GM12878 (cell line): Measurements from ENCODE around the gene HERC2. TPM values are rescaled to one million over a fixed set of nuclear protein-coding genes. Genes with fewer than 3 reads are reported as not detected.

Source experiments
- ATAC-seq: fragments of 200-7000 bp; cut with Tn5 transposase; 3 replicates; pipeline ENCODE4 v1.9.1; 2020; ENCODE audit warnings: mild to moderate bottlenecking, moderate library complexity
- BruUV-seq: library from RNA; stranded (reverse); fragments of 400-500 nt; replicated peaks from 2 replicates; lab custom pipeline; 2021; lab: Mats Ljungman, UMichigan
- CTCF ChIA-PET: fragments of 300-600 bp; sonication (Branson Sonifier 250); formaldehyde crosslinking; extraction: SDS; loops from one replicate; lab custom pipeline; 2021; ENCODE audit warnings: inconsistent platforms; lab: Yijun Ruan, JAX
- POLR2A ChIA-PET: fragments of 350-600 bp; formaldehyde crosslinking; extraction: SDS; loops from one replicate; lab custom pipeline; 2021; ENCODE audit warnings: inconsistent platforms; lab: Charles Lee
- RAD21 ChIA-PET: fragments of 300-600 bp; sonication (Branson Sonifier 250); formaldehyde crosslinking; loops from one replicate; lab custom pipeline; 2023; ENCODE audit warnings: antibody characterized with exemption; ENCODE audit not compliant: unreplicated experiment; lab: Charles Lee
- SMC1A ChIA-PET: fragments of 300-600 bp; sonication (Branson Sonifier 250); formaldehyde crosslinking; loops from one replicate; lab custom pipeline; 2023; ENCODE audit not compliant: unreplicated experiment, uncharacterized antibody; lab: Charles Lee
- DNase-seq: peaks from one replicate; pipeline ENCODE4 v3.0.0-alpha.2; 2011; ENCODE audit warnings: low read depth, low spot score
- FAIRE-seq: peaks from 3 replicates; lab custom pipeline; 2011; peaks lifted over from hg19 to GRCh38; lab: Jason Lieb, UNC
- H2AFZ ChIP-seq: 2 replicates; pipeline ENCODE4 v1.6.0; 2011; ENCODE audit warnings: low read depth, low read length, control low read depth; ENCODE audit not compliant: control insufficient read depth
- H3K27ac ChIP-seq: 2 replicates; pipeline ENCODE4 v1.5.1; 2011; ENCODE audit warnings: control low read depth; ENCODE audit not compliant: control insufficient read depth, insufficient read depth
- H3K27me3 ChIP-seq, 2 experiments: replicated peaks in 1 of 2; 2 replicates each; pipeline versions ENCODE4 v1.6.0 to v1.6.1; 2011; ENCODE audit warnings: low read length in 1 of 2; ENCODE audit not compliant: control insufficient read depth in 2 of 2, insufficient read depth in 2 of 2
- H3K36me3 ChIP-seq, 2 experiments: 2 replicates each; pipeline ENCODE4 v1.5.1; 2011; ENCODE audit warnings: low read length in 1 of 2; ENCODE audit not compliant: control insufficient read depth in 2 of 2, insufficient read depth in 2 of 2
- H3K4me1 ChIP-seq: 2 replicates; pipeline ENCODE4 v1.6.1; 2011; ENCODE audit warnings: mild to moderate bottlenecking, low read length, moderate library complexity, mixed read lengths; ENCODE audit not compliant: control insufficient read depth, insufficient read depth
- H3K4me2 ChIP-seq: 2 replicates; pipeline ENCODE4 v1.6.0; 2011; ENCODE audit warnings: control low read depth; ENCODE audit not compliant: control insufficient read depth, insufficient read depth
- H3K4me3 ChIP-seq: fragments of 200-600 bp; sonication (generic); 2 replicates; pipeline ENCODE4 v1.5.1; 2016
- H3K79me2 ChIP-seq: 2 replicates; pipeline ENCODE4 v1.6.0; 2011; ENCODE audit warnings: low read length; ENCODE audit not compliant: control insufficient read depth, insufficient read depth
- H3K9ac ChIP-seq: 2 replicates; pipeline ENCODE4 v1.8.0; 2011; ENCODE audit warnings: low read length, control low read depth, mixed read lengths; ENCODE audit not compliant: control insufficient read depth, insufficient read depth
- H3K9me3 ChIP-seq: replicated peaks from 3 replicates; pipeline ENCODE4 v1.5.1; 2011; ENCODE audit warnings: mild to moderate bottlenecking, low read length; ENCODE audit not compliant: control insufficient read depth, insufficient read depth
- H4K20me1 ChIP-seq: 2 replicates; pipeline ENCODE4 v1.6.0; 2011; ENCODE audit not compliant: control insufficient read depth, insufficient read depth
- CREM ChIP-seq: IDR thresholded peaks from 2 replicates; pipeline ENCODE4 v1.6.1; 2014; ENCODE audit warnings: antibody characterized with exemption, low read depth
- MTA2 ChIP-seq: fragments of 450-650 bp; IDR thresholded peaks from 2 replicates; pipeline ENCODE4 v1.6.1; 2016; ENCODE audit warnings: low read depth, mild to moderate bottlenecking, moderate library complexity
- MYB ChIP-seq: fragments of 150-350 bp; IDR thresholded peaks from 2 replicates; pipeline ENCODE4 v1.6.1; 2014; ENCODE audit warnings: mild to moderate bottlenecking, low read depth, low read length, borderline replicate concordance
- NR2F1 ChIP-seq: fragments of 450-650 bp; conservative IDR thresholded peaks from 2 replicates; pipeline ENCODE4 v1.6.1; 2017; ENCODE audit warnings: mild to moderate bottlenecking
- POLR2A ChIP-seq: IDR thresholded peaks from 2 replicates; pipeline ENCODE4 v1.6.1; 2011; ENCODE audit warnings: low read depth, mild to moderate bottlenecking, low read length
- SP1 ChIP-seq: IDR thresholded peaks from one replicate; pipeline ENCODE4 v1.6.1; 2011; ENCODE audit warnings: low read depth, low read length
- SPI1 ChIP-seq: IDR thresholded peaks from 2 replicates; pipeline ENCODE4 v1.6.1; 2011; ENCODE audit warnings: low read depth, mild to moderate bottlenecking, low read length, moderate library complexity, borderline replicate concordance; ENCODE audit not compliant: insufficient read depth
- SREBF1 ChIP-seq: IDR thresholded peaks from 2 replicates; pipeline ENCODE4 v1.6.1; 2012; ENCODE audit warnings: mild to moderate bottlenecking, low read length
- SRF ChIP-seq, 2 experiments: IDR thresholded peaks; 2 replicates each; pipeline ENCODE4 v1.6.1; 2011; ENCODE audit warnings: low read depth in 2 of 2, low read length in 2 of 2, mild to moderate bottlenecking in 1 of 2, moderate library complexity in 1 of 2
- TCF7 ChIP-seq: IDR thresholded peaks from 2 replicates; pipeline ENCODE4 v1.6.1; 2014; ENCODE audit warnings: antibody characterized with exemption, borderline replicate concordance
- ZNF207 ChIP-seq: fragments of 450-650 bp; IDR thresholded peaks from 2 replicates; pipeline ENCODE4 v1.6.1; 2014; ENCODE audit warnings: antibody characterized with exemption, mild to moderate bottlenecking, borderline replicate concordance
- whole genome bisulfite sequencing: methylation state at CpG from one replicate; pipeline ENCODE4 v1.1.6; 2016; ENCODE audit warnings: low lambda C conversion rate; ENCODE audit not compliant: insufficient replicate concordance, insufficient coverage; ENCODE audit errors: missing lambda C conversion rate; 5-methylcytosine and 5-hydroxymethylcytosine counted together
- in situ Hi-C: fragments of 300-500 bp; cut with MboI; formaldehyde crosslinking; loops from 9 replicates; pipeline ENCODE4 v1.14.3; 2018; ENCODE audit warnings: mixed read lengths
- intact Hi-C: fragments of 100-400 bp; cut with micrococcal nuclease; formaldehyde crosslinking; loops from one replicate; pipeline ENCODE4 v1.14.2; 2022; ENCODE audit not compliant: unreplicated experiment
- polyA plus RNA-seq, 11 experiments: library from polyadenylated mRNA; depleted of rRNA in 4 of 11; unstranded in 6 of 11; stranded (reverse) in 5 of 11; fragments of >200 nt; fragmentation: Nextera tagmentation in 4 of 11; fragmentation: Illumina TruSeq in 1 of 11; extraction: Ambion mirVana in 4 of 11; extraction: Trizol in 1 of 11; gene quantifications; 1 replicate in 1 of 11; 2 replicates in 10 of 11; pipeline versions ENCODE4 v1.2.1 to v1.2.3, GENCODE V29; 2011 to 2016; ENCODE audit warnings: inconsistent platforms in 2 of 11, missing spikeins in 2 of 11, low read depth in 1 of 11
- total RNA-seq, 4 experiments: library from RNA; depleted of rRNA in 3 of 4; stranded (reverse); fragments of >200 nt in 3 of 4; fragmentation: Illumina TruSeq in 1 of 4; extraction: Trizol in 1 of 4; gene quantifications; 2 replicates each; pipeline versions ENCODE4 v1.2.1 to v1.2.3, GENCODE V29; 2013 to 2021
- TF ChIP-seq, protein P1 (sequence below): fragments of 150-350 bp; IDR thresholded peaks from 2 replicates; pipeline ENCODE4 v1.6.1; 2014; ENCODE audit warnings: mild to moderate bottlenecking, low read depth, low read length
- TF ChIP-seq, protein P2 (sequence below): IDR thresholded peaks from 2 replicates; pipeline ENCODE4 v1.6.1; 2011; ENCODE audit warnings: low read depth, low read length, improper control_type of control experiment, borderline replicate concordance

The HERC2 gene
- total and polyA plus RNA-seq, 10 of the 15 experiments (the other 5 are each of a cell fraction or from before 2014, with no cell fraction given) = 6.1 to 39.0 (median 24.0) TPM

DNA sequence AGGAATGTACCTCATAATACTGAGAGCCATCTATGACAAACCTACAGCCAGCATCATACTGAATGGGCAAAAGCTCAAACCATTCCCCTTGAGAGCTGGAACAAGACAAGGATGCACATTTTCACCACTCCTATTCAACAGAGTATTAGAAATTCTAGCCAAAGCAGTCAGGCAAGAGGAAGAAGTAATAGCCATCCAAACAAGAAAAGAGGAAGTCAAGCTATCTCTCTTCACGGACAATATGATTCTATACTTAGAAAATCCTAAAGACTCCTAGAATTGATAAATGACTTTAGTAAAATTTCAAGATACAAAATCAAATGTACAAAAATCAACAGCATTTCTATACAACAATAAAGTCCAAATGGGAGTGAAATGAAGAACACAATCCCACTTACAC, 253.0 kb downstream of the HERC2 start:
- POLR2A ChIA-PET = no interaction called here
- SMC1A ChIA-PET = no interaction called here
- no TSS peak for BruUV-seq
- CTCF ChIA-PET = no interaction called here
- in situ Hi-C loops (no loop called here), intact Hi-C loops (no loop called here)
- no peaks in the 10 kb centered on the region for H4K20me1 ChIP-seq
- H3K4me1 ChIP-seq = no peaks in the 10 kb centered on the region
- RAD21 ChIA-PET = no interaction called here
- no peak overlapping the region for H3K9ac ChIP-seq
- no peaks in the 10 kb centered on the region for H3K27me3 ChIP-seq
- no peaks in the 10 kb centered on the region for H3K36me3 ChIP-seq
- DNase-seq = no peak
- H3K4me3 ChIP-seq = no peak overlapping the region
- no peak overlapping the region for H3K27ac ChIP-seq
- TF ChIP-seq MTA2 = no peak
- TF ChIP-seq POLR2A = no peak
- TF ChIP-seq, protein P1, sequence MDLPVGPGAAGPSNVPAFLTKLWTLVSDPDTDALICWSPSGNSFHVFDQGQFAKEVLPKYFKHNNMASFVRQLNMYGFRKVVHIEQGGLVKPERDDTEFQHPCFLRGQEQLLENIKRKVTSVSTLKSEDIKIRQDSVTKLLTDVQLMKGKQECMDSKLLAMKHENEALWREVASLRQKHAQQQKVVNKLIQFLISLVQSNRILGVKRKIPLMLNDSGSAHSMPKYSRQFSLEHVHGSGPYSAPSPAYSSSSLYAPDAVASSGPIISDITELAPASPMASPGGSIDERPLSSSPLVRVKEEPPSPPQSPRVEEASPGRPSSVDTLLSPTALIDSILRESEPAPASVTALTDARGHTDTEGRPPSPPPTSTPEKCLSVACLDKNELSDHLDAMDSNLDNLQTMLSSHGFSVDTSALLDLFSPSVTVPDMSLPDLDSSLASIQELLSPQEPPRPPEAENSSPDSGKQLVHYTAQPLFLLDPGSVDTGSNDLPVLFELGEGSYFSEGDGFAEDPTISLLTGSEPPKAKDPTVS = no peak
- no peak for TF ChIP-seq CREM
- TF ChIP-seq SRF (IDR thresholded peaks at IDR 0.05; ENCODE audit: low read depth in 2 of 2, low read length in 2 of 2) = no peak
- no peak for TF ChIP-seq SP1
- TF ChIP-seq, protein P2, sequence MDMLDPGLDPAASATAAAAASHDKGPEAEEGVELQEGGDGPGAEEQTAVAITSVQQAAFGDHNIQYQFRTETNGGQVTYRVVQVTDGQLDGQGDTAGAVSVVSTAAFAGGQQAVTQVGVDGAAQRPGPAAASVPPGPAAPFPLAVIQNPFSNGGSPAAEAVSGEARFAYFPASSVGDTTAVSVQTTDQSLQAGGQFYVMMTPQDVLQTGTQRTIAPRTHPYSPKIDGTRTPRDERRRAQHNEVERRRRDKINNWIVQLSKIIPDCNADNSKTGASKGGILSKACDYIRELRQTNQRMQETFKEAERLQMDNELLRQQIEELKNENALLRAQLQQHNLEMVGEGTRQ = no peak
- no peak for TF ChIP-seq NR2F1
- TF ChIP-seq SPI1 = no peak
- no peak for TF ChIP-seq SREBF1
- no peak for TF ChIP-seq TCF7
- TF ChIP-seq ZNF207 = no peak
- TF ChIP-seq MYB = no peak
- ATAC-seq = no peak
- H3K79me2 ChIP-seq = no peaks in the 10 kb centered on the region
- no peak overlapping the region for H3K4me2 ChIP-seq
- H2AFZ ChIP-seq = no peak overlapping the region
- no peak for FAIRE-seq
- WGBS = 12% methylated on average over 1 of the region's 1 CpG
- H3K9me3 ChIP-seq = no peaks in the 10 kb centered on the region
